ENCODE results near the gene HOXB13.

Gene HOXB13

DNA sequence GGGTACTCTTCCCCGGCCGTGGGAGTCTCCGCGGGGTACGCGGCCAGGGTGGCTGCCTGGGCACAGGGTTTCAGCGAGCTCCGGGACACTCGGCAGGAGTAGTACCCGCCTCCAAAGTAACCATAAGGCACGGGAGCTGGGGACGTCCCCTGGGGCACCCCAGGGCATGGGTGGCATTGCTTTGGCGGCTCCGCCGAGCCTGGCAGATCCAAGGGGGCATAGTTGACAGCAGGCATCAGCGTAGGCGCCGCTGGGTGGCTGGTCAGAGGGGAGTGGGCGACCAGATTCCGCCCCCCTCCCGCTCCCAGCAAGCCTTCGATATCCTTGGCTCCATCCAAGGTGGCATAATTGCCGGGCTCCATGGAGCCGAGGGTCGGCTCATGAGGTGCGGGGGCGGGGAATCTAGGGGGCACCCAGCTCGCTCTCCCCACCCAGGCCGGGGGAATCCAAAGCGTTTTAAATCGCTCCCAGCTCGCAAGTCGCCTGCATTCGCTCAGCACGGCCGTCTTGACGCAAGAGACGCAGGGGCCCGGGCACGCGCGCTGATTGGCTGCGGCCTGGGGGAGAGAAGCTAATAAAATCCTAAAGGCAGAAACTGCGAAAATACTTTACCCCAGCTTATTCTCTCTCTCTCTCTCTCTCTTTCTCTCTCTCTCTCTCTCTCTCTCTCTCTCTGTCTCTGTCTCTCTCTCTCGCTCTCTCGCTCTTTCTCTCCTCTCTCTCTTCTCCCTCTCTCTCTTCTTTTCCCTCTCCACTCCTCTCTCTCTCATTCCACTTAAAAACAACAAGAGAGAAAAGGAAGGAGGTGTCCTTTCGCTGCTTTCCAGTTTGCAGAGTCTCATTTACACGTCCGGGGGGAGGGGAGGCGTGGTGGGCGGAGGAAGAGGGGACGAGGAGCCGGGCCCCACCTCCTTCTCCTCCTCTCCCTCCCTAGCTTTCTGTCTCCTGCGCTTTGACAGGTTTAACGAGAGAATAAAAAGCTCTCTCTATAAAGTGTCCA lies at the start of gene HOXB13:
Gene HOXB13 (minus strand): TSS at position 519 of the 1,000 bp plus-strand sequence. CDS start 157 bp downstream, at position 362.
- H3K4me3 ChIP-seq (ENCODE audit: low read depth, low read length), result no peak within 1 kb of the TSS
- TF ChIP-seq, protein P1, sequence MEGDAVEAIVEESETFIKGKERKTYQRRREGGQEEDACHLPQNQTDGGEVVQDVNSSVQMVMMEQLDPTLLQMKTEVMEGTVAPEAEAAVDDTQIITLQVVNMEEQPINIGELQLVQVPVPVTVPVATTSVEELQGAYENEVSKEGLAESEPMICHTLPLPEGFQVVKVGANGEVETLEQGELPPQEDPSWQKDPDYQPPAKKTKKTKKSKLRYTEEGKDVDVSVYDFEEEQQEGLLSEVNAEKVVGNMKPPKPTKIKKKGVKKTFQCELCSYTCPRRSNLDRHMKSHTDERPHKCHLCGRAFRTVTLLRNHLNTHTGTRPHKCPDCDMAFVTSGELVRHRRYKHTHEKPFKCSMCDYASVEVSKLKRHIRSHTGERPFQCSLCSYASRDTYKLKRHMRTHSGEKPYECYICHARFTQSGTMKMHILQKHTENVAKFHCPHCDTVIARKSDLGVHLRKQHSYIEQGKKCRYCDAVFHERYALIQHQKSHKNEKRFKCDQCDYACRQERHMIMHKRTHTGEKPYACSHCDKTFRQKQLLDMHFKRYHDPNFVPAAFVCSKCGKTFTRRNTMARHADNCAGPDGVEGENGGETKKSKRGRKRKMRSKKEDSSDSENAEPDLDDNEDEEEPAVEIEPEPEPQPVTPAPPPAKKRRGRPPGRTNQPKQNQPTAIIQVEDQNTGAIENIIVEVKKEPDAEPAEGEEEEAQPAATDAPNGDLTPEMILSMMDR (IDR thresholded peaks at IDR 0.05; ENCODE audit: borderline replicate concordance, insufficient read depth, low read depth, low read length), result no peak

DNA sequence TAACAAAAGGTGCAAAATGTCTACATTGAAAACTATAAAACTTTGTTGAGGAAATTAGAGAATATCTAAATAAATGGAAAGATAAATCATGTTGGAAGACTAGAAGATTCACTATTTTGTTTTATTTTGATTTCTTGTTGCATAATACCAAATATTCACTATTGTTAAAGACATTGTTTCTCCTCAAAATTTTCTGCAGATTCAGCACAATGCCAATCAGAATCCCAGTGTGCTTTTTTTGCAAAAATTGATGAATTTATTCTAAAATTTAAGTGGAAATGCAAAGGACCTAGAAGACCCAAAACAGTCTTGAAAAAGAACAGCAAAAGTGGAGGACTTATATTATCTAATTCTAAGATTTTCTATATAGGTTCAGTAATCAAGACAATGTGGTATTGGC lies 48.1 kb upstream of the HOXB13 start:
- TF ChIP-seq, protein P1 (IDR thresholded peaks at IDR 0.05; ENCODE audit: borderline replicate concordance, insufficient read depth, low read depth, low read length), result no peak
- no peak overlapping the region for H3K4me3 ChIP-seq (ENCODE audit: low read depth, low read length)

DNA sequence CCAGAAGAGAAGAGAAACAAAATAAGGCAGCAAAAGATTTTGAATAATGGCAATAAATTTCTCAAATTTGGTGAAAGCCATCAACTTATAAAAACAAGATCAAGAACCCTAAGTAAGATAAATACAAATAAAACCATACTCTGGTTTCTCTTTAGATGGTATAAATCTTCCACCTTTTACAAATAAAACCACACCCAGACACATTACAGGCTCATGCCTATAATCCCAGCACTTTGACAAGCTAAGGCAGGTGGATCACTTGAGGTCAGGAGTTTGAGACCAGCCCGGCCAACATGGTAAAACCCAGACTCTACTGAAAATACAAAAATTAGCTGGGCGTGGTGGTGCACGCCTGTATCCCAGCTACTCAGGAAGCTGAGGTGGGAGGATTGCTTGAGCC lies 44.7 kb upstream of the HOXB13 start:
- H3K4me3 ChIP-seq (ENCODE audit: low read depth, low read length), result no peak overlapping the region
- TF ChIP-seq, protein P1 (IDR thresholded peaks at IDR 0.05; ENCODE audit: borderline replicate concordance, insufficient read depth, low read depth, low read length), result no peak

DNA sequence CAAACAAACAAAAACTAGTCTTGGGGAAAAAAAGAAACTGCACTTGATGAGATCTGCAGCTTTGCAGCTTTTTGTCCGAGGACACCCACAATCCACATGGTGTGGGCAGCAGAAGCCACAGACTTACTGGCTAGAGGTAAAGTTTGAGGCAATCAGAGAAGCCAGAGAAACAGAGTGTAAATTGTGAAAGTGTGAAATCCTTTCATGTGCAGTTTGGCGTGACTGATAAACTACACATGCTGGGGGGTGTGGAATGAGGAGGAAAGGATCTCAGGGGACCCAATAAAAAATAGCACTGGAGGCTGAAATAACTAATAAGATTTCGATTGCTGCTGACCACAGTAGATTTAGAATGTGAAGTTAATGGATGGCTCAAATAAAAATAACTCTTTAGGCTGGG lies 42.4 kb upstream of the HOXB13 start:
- TF ChIP-seq, protein P1 (IDR thresholded peaks at IDR 0.05; ENCODE audit: borderline replicate concordance, insufficient read depth, low read depth, low read length), result no peak
- no peak overlapping the region for H3K4me3 ChIP-seq (ENCODE audit: low read depth, low read length)

DNA sequence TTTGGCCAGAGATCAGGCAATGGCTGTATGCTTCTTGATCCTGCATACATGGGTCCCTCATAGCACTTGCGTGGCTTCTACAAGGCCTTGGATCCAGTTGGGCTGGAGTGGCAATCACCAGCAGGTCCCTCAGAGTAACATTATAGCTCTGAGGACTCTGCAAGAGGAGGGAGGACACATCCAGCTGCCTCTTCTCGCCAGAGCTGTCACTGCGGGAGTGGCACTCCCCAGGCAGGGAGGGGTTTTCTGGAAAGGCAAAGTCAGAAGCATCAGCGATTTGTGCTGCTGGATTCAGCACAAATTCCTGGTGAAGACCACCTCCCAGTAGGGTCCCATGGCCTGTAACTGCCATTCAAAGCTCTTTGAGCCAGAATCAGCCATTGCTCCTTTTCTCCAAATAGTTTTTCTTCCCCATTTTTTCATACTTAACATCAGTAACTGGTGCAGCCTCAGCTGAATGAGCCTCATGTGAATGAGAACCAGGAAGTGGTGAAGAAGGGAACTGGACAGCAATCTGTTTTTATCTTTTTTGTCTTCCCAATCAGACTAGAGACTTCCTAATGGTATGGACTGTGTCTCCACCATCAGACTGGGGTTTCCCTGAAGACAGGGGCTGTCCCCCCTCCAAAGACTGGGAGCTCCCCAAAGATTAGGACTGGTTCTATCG lies 40.6 kb upstream of the HOXB13 start:
- TF ChIP-seq, protein P1 (IDR thresholded peaks at IDR 0.05; ENCODE audit: borderline replicate concordance, insufficient read depth, low read depth, low read length), result no peak
- no peak overlapping the region for H3K4me3 ChIP-seq (ENCODE audit: low read depth, low read length)

DNA sequence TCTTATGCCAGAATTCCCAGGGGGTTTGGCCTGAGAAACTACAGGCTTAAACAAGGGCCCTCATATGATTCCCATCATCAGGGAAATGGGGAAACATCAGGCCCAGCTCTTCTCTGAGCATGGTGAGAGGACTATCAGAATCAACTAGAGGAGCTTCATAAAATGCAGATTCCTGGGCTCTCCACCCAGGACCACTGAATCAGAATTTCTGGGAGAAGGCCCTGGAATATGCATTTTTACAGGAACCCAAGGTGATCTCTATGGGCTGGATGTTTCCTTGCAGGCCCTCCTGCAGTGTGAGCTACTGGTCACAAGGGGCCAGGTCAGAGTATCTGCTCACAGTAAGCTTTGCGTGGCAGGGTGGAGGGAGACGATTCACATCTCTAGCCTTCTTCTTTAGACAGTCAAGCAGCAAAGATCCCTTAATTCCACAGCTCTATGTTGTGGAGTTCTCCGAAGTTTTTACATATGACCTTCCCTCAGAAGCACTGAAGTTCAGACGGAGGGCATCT lies 38.8 kb upstream of the HOXB13 start:
- no peak overlapping the region for H3K4me3 ChIP-seq (ENCODE audit: low read depth, low read length)
- TF ChIP-seq, protein P1 (IDR thresholded peaks at IDR 0.05; ENCODE audit: borderline replicate concordance, insufficient read depth, low read depth, low read length), result 0 out of 2 replicates have a peak, but pooled peaks have one; percentile 4

All from GM12875 (cell line).